Uterus (tissue), 2 donors: ENCODE data around the gene TP53I13.

ENCODE experiments used
- CTCF ChIP-seq, 4 experiments: fragments of 200-600 bp in 2 of 4; fragments of 450-650 bp in 2 of 4; sonication (generic) in 2 of 4; IDR thresholded peaks; one replicate each; pipeline ENCODE4 v1.5.1; 2016 to 2019; ENCODE audit warnings: antibody characterized with exemption in 4 of 4, mild to moderate bottlenecking in 2 of 4, moderate library complexity in 1 of 4
- POLR2A ChIP-seq, 2 donors: fragments of 450-650 bp; IDR thresholded peaks; one replicate each; pipeline ENCODE4 v1.6.1; 2016; ENCODE audit warnings: antibody characterized with exemption in 2 of 2, mild to moderate bottlenecking in 1 of 2, moderate library complexity in 1 of 2

GRCh38 chr17:29586676-29587469 is 18.4 kb downstream of the TP53I13 start:
- TF ChIP-seq POLR2A (IDR thresholded peaks at IDR 0.05) (no peak), CTCF (IDR thresholded peaks at IDR 0.05) (no peak)
